Suprapubic skin (tissue), 4 donors: ENCODE measurements around the gene CARD10. TPM values are rescaled to one million over a fixed set of nuclear protein-coding genes. Genes with fewer than 3 reads are reported as not detected.
A peak's percentile ranks its signal among the peaks of the same experiment; 100 is the strongest.

Experiments
- DNase-seq, 2 donors: peaks; one replicate each; pipeline ENCODE4 v3.0.0-alpha.2; 2019; ENCODE audit warnings: low spot score in 2 of 2
- H3K27ac ChIP-seq: fragments of 200-600 bp; sonication (generic); one replicate; pipeline ENCODE4 v1.5.1; 2019
- H3K27me3 ChIP-seq: fragments of 200-600 bp; sonication (generic); one replicate; pipeline ENCODE4 v1.5.1; 2019
- H3K36me3 ChIP-seq: fragments of 200-600 bp; sonication (generic); one replicate; pipeline ENCODE4 v1.5.1; 2019
- H3K4me1 ChIP-seq: fragments of 200-600 bp; sonication (generic); one replicate; pipeline ENCODE4 v1.5.1; 2019
- H3K4me3 ChIP-seq: fragments of 200-600 bp; sonication (generic); one replicate; pipeline ENCODE4 v1.5.1; 2019; ENCODE audit warnings: mild to moderate bottlenecking
- H3K9me3 ChIP-seq: fragments of 200-600 bp; sonication (generic); one replicate; pipeline ENCODE4 v1.5.1; 2019
- EP300 ChIP-seq: sonication (generic); formaldehyde crosslinking; IDR thresholded peaks from one replicate; pipeline ENCODE4 v1.6.1; 2017; ENCODE audit warnings: antibody characterized with exemption
- POLR2A ChIP-seq, 2 donors: fragments of 450-650 bp; IDR thresholded peaks; one replicate each; pipeline ENCODE4 v1.6.1; 2017; ENCODE audit warnings: antibody characterized with exemption in 2 of 2, mild to moderate bottlenecking in 2 of 2, moderate library complexity in 2 of 2
- POLR2AphosphoS5 ChIP-seq, 3 donors: sonication (generic); formaldehyde crosslinking; IDR thresholded peaks; one replicate each; pipeline ENCODE4 v1.6.1; 2017; ENCODE audit warnings: antibody characterized with exemption in 3 of 3
- WGBS: methylation state at CpG from one replicate; pipeline ENCODE4 v1.1.5; 2018; 5-methylcytosine and 5-hydroxymethylcytosine counted together
- total RNA-seq, 4 donors: library from RNA; depleted of rRNA; stranded (reverse); fragments of >200 nt; gene quantifications; one replicate each; pipeline ENCODE4 v1.1.0, GENCODE V29; 2016
- TF ChIP-seq, protein P1 (sequence below), 2 donors: fragments of 200-600 bp in 1 of 2; fragments of 450-650 bp in 1 of 2; sonication (generic) in 1 of 2; IDR thresholded peaks; one replicate each; pipeline ENCODE4 v1.5.1; 2016 to 2019; ENCODE audit warnings: antibody characterized with exemption in 2 of 2, mild to moderate bottlenecking in 1 of 2, moderate library complexity in 1 of 2

Gene CARD10
- total RNA-seq, 4 donors from 2014 or later: 12.2 to 17.3 (median 14.8) TPM

- DNase-seq: no peak
- 43% methylated on average over 9 of the region's 9 CpGs for WGBS
Observed at GRCh38 chr22:37547251-37547741, 28.1 kb upstream of the CARD10 start.

DNA sequence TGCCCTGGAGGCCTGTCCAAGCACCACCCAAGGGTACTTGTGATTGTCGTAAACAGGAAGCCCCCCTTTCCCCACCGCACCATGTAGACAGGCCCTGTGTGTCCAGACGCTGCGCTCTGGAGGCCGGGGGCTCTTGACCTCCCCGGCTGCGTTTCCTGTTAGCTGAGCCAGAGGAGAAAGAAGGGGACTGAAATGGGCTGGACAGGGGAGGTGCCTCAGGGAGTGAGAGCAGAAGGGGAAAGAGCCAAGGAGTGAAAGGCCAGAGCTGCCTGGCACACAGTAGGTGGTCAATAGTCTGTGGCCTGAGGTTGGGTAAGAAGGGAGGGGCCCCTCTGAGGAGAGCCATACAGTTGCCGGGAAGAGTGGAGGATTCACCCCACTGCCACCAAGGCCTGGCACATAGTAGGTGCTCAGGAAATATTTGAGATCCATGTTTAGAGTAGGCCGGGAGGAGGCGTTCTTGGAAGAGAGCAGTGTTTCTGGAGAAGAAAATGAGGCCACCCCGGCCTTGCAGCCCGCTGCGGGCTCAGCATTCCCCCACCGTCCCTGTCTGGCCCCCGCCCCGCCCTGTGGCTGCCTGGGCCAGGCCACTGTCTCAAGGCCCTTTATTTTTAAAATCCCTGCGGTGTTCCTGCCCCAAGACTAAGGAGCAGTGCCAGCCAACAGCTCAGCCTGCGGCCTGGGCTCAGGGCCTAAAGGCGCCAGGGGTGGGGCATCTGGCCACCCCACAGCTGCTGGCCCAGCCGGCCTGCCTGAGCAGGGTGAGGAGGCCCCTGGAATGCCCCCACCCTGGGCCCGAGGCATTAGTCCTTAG is 27.4 kb upstream of the CARD10 start:
- H3K27me3 ChIP-seq: no peaks in the 10 kb centered on the region
- H3K9me3 ChIP-seq: no peaks in the 10 kb centered on the region
- TF ChIP-seq EP300 (no peak), POLR2AphosphoS5 (IDR thresholded peaks at IDR 0.05) (no peak), POLR2A (IDR thresholded peaks at IDR 0.05) (no peak)
- TF ChIP-seq, protein P1, sequence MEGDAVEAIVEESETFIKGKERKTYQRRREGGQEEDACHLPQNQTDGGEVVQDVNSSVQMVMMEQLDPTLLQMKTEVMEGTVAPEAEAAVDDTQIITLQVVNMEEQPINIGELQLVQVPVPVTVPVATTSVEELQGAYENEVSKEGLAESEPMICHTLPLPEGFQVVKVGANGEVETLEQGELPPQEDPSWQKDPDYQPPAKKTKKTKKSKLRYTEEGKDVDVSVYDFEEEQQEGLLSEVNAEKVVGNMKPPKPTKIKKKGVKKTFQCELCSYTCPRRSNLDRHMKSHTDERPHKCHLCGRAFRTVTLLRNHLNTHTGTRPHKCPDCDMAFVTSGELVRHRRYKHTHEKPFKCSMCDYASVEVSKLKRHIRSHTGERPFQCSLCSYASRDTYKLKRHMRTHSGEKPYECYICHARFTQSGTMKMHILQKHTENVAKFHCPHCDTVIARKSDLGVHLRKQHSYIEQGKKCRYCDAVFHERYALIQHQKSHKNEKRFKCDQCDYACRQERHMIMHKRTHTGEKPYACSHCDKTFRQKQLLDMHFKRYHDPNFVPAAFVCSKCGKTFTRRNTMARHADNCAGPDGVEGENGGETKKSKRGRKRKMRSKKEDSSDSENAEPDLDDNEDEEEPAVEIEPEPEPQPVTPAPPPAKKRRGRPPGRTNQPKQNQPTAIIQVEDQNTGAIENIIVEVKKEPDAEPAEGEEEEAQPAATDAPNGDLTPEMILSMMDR (IDR thresholded peaks at IDR 0.05): no peak
- peak overlapping the region; percentile 40 for H3K4me3 ChIP-seq
- peak overlapping the region; percentile 84 for H3K27ac ChIP-seq
- 38% methylated on average over 12 of the region's 21 CpGs for WGBS
- peaks cover 79% of the 10 kb centered on the region for H3K4me1 ChIP-seq
- H3K36me3 ChIP-seq: no peaks in the 10 kb centered on the region
- no peak for DNase-seq

More at GRCh38 chr22:37547251-37547741, 28.1 kb upstream of the CARD10 start:
- H3K9me3 ChIP-seq: no peaks in the 10 kb centered on the region
- no peaks in the 10 kb centered on the region for H3K27me3 ChIP-seq
- H3K36me3 ChIP-seq: no peaks in the 10 kb centered on the region
- peak overlapping the region; percentile 84 for H3K27ac ChIP-seq
- H3K4me3 ChIP-seq: no peak overlapping the region
- peaks cover 80% of the 10 kb centered on the region for H3K4me1 ChIP-seq
- TF ChIP-seq POLR2A (IDR thresholded peaks at IDR 0.05) (no peak), POLR2AphosphoS5 (IDR thresholded peaks at IDR 0.05) (no peak), EP300 (no peak)
- TF ChIP-seq, protein P1 (IDR thresholded peaks at IDR 0.05): no peak

DNA sequence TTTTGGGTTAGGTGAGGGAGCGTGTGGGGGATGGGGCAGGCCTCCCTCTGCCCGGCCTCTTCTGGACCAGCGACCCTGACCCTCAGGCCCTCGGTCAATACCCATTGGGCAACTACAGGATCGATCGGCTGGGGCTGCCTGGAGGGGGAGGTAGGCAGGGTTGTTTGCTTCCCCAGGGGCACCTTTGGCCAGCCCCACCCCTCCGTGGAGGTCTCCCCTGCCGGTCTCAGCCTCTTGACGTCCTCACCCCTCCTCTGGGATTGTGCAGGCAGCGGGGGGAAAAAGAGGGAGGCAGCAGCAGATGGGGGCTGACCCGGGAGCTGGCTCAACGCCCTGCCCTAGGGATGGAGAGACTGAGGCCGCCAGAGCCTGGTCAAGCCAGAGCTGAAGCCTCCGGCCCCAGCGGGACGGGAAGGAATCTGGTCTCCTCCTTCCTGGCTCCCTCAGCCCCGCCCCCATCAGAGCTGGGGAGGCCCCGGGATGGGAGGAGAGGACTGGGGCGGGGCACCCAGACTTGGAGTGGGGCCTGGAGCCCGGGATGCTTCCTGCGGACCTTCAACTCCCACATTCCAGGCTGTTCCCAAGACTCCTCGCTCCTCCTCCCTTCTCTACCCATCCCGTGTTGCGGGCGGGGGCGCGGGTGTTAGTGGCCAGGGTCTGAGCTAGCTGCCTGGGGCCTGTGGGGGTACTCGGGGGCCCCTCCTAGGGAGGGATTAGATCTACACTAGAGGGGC is 26.7 kb upstream of the CARD10 start:
- Histone ChIP-seq H3K27ac (peak overlapping the region; percentile 84), H3K4me1 (peaks cover 83% of the 10 kb centered on the region), H3K36me3 (no peaks in the 10 kb centered on the region), H3K27me3 (no peaks in the 10 kb centered on the region), H3K4me3 (peak overlapping the region; percentile 40), H3K9me3 (no peaks in the 10 kb centered on the region)
- WGBS: 3% methylated on average over 20 of the region's 28 CpGs
- DNase-seq: peak; percentile 95
- TF ChIP-seq POLR2A (IDR thresholded peaks at IDR 0.05) (peak in 1 of 2 donors; percentile 32), EP300 (no peak)
- TF ChIP-seq, protein P1 (IDR thresholded peaks at IDR 0.05): no peak

GRCh38 chr22:37544955-37545702 is 25.9 kb upstream of the CARD10 start:
- no peak for TF ChIP-seq EP300
- TF ChIP-seq POLR2A (IDR thresholded peaks at IDR 0.05): no peak
- TF ChIP-seq, protein P1 (IDR thresholded peaks at IDR 0.05): peak; percentile 37 to 62
- 40% methylated on average over 11 of the region's 11 CpGs for WGBS
- H3K9me3 ChIP-seq: no peaks in the 10 kb centered on the region
- H3K27ac ChIP-seq: peak overlapping the region; percentile 84
- H3K36me3 ChIP-seq: no peaks in the 10 kb centered on the region
- peak overlapping the region; percentile 40 for H3K4me3 ChIP-seq
- no peaks in the 10 kb centered on the region for H3K27me3 ChIP-seq
- peaks cover 82% of the 10 kb centered on the region for H3K4me1 ChIP-seq
- DNase-seq: peak in 1 of 2 donors; percentile 81
